ENCODE measurements around the gene CENPC. TPM values are rescaled to one million over a fixed set of nuclear protein-coding genes. Genes with fewer than 3 reads are reported as not detected.
A peak's percentile ranks its signal among the peaks of the same experiment; 100 is the strongest.

The CENPC gene
- total RNA-seq, 2 donors from 2014 or later: 26.4 to 33.2 TPM

- 60% methylated on average over 4 of the region's 4 CpGs for WGBS
- DNase-seq (ENCODE audit: low spot score): no peak
- H3K4me3 ChIP-seq: no peak overlapping the region
- intact Hi-C loops (cut with DNase I): loop anchor here (5.0 kb wide), 1 partner anchor 155 kb away; the partner anchor contains the start of gene UBA6
- H3K9me3 ChIP-seq: no peaks in the 10 kb centered on the region
- H3K36me3 ChIP-seq: no peaks in the 10 kb centered on the region
- peaks cover 11% of the 10 kb centered on the region for H3K4me1 ChIP-seq (replicated peaks)
- H3K27me3 ChIP-seq (replicated peaks; ENCODE audit: insufficient read depth): no peaks in the 10 kb centered on the region
- TF ChIP-seq POLR2AphosphoS5 (IDR thresholded peaks at IDR 0.05) (no peak), CTCF (IDR thresholded peaks at IDR 0.05) (no peak), POLR2A (IDR thresholded peaks at IDR 0.05) (no peak)
- H3K27ac ChIP-seq: no peak overlapping the region
Measured at GRCh38 chr4:67546971-67547370, 1.7 kb upstream of the CENPC start.

DNA sequence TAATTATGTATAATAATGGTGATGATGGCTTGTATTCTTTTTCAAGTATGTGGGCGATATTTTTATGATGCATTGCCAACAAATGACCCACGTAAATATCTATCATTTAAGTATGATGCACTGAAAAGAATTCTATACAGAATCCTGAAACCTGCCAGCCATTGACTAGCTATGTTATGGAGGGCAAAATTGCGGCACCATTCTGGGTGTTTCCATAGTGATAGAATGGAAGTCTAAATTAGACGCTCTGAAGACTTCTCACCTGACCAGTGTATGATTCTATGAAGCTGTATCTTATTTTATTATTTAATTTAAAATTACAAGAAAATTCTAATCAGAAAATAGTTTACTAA lies 677 bp upstream of the CENPC start:
- no peak for DNase-seq (ENCODE audit: low spot score)
- Histone ChIP-seq H3K27me3 (replicated peaks; ENCODE audit: insufficient read depth) (no peaks in the 10 kb centered on the region), H3K4me3 (peak overlapping the region; percentile 60 to 64), H3K9me3 (no peaks in the 10 kb centered on the region), H3K4me1 (replicated peaks) (peaks cover 11% of the 10 kb centered on the region), H3K36me3 (no peaks in the 10 kb centered on the region), H3K27ac (peak overlapping the region; percentile 82 to 88)
- 33% methylated on average over 4 of the region's 4 CpGs for WGBS
- TF ChIP-seq CTCF (IDR thresholded peaks at IDR 0.05) (no peak), POLR2AphosphoS5 (IDR thresholded peaks at IDR 0.05) (no peak), POLR2A (IDR thresholded peaks at IDR 0.05) (no peak)
- intact Hi-C loops (cut with DNase I): loop anchor here (5.0 kb wide), 1 partner anchor 156 kb away; the partner anchor contains the start of gene UBA6

- 12% methylated on average over 1 of the region's 1 CpG for WGBS
- DNase-seq (ENCODE audit: low spot score): no peak
- Histone ChIP-seq H3K4me1 (replicated peaks) (peaks cover 11% of the 10 kb centered on the region), H3K9me3 (no peaks in the 10 kb centered on the region), H3K27ac (no peak overlapping the region), H3K36me3 (peaks cover 0 to 6% of the 10 kb centered on the region in 2 donors), H3K4me3 (no peak overlapping the region), H3K27me3 (replicated peaks; ENCODE audit: insufficient read depth) (no peaks in the 10 kb centered on the region)
- TF ChIP-seq POLR2A (IDR thresholded peaks at IDR 0.05) (no peak), POLR2AphosphoS5 (IDR thresholded peaks at IDR 0.05) (peak; percentile 21)
- intact Hi-C loops (cut with DNase I): no loop called here
Measured at GRCh38 chr4:67542076-67542475, 3.2 kb downstream of the CENPC start.

DNA sequence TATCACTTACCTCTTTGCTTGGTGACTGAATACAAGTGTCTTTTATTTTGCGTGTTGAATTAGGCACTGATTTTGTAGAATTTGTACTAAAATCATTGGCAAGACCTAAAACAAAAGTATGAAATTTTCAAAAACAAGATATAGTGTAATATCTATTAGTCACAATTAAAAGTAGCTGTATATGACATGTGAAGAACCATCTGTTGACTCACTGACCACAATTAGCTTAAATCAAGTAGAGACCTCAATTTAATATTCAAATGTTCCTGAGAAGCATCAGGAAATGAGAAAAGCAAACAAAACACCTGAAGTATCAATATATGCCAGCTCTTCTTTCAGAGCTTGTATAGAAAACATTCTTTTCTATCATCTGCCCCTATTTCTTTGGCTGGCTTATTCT lies 5.5 kb downstream of the CENPC start:
- no peaks in the 10 kb centered on the region for H3K27me3 ChIP-seq (replicated peaks; ENCODE audit: insufficient read depth)
- H3K36me3 ChIP-seq: peaks cover 0 to 6% of the 10 kb centered on the region in 2 donors
- no peak for DNase-seq (ENCODE audit: low spot score)
- H3K4me1 ChIP-seq (replicated peaks): peaks cover 11% of the 10 kb centered on the region
- 98% methylated on average over 1 of the region's 1 CpG for WGBS
- H3K4me3 ChIP-seq: no peak overlapping the region
- H3K9me3 ChIP-seq: no peaks in the 10 kb centered on the region
- TF ChIP-seq POLR2A (IDR thresholded peaks at IDR 0.05) (no peak), CTCF (IDR thresholded peaks at IDR 0.05) (no peak), POLR2AphosphoS5 (IDR thresholded peaks at IDR 0.05) (no peak)
- intact Hi-C loops (cut with DNase I): no loop called here
- H3K27ac ChIP-seq: no peak overlapping the region

DNA sequence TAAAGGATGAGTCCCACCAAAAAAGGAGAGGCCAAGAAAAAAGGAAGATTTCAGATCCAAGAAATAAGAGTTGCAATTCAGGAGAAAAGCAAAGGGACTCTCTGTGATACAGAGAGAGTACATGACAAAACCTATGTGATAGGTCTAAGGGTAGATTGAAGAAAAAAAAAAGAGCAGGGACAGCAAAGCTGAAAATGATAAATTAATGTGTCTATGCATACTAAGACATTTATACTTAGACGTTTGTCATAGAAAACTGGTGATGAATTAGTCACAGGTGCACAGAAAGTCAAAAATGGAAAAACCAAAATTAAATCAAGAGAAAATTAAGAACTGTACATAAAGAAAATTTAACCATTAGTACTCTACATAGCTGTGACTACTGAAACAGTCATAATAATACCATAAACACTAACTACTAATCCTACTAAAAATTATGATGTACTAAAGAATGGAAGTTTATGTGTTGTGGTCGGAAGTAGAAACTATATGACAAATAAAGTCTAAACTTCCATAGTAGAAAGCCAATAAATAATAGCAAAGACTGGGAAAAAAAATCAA lies 9.9 kb downstream of the CENPC start:
- H3K27me3 ChIP-seq (replicated peaks; ENCODE audit: insufficient read depth): no peaks in the 10 kb centered on the region
- no peak overlapping the region for H3K27ac ChIP-seq
- H3K4me1 ChIP-seq (replicated peaks): no peaks in the 10 kb centered on the region
- intact Hi-C loops (cut with DNase I): no loop called here
- no peaks in the 10 kb centered on the region for H3K9me3 ChIP-seq
- no peak for TF ChIP-seq POLR2A (IDR thresholded peaks at IDR 0.05)
- TF ChIP-seq CTCF (IDR thresholded peaks at IDR 0.05): no peak
- no peak for TF ChIP-seq POLR2AphosphoS5 (IDR thresholded peaks at IDR 0.05)
- no peak for DNase-seq (ENCODE audit: low spot score)
- no peak overlapping the region for H3K4me3 ChIP-seq
- 94% methylated on average over 2 of the region's 2 CpGs for WGBS
- peaks cover 0 to 6% of the 10 kb centered on the region in 2 donors for H3K36me3 ChIP-seq
